ENCODE results near the gene HADH.

DNA sequence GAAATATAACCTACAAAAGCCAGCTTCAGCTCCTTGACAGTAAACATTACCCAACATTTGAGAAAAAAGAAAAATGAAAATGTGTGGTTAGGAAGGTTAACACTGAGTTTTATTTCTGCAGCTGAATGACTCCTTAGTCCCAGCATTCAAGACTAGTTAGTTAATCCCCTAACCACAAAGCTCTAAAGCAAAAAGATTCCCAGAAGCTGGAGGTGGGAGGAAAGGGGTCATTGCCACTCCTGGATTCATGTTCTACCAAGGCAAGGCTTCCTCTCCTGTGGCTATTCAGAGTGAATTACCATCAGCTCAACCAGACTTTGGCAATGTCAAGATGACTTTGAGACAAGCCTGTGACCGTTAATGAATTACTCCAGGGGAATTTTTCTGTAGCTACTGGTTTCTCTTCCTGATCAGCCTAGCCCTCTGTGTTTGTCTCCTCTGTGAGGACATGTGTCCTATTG lies 63.6 kb downstream of the HADH start:
- TF ChIP-seq YY1 (IDR thresholded peaks at IDR 0.05; ENCODE audit: insufficient read depth, insufficient read length) (no peak), ZNF274 (IDR thresholded peaks at IDR 0.05; ENCODE audit: low read depth, low read length) (no peak)
